Measurements from ENCODE around the gene MCM3AP.
"Not testable (repeated sequence)": the region's sequence is repeated elsewhere in the genome, so short reads cannot be mapped to it uniquely, and the experiment has no call there.

Gene MCM3AP

GRCh38 chr21:46203203-46203600 lies 82.2 kb downstream of the MCM3AP start:
- DNase-seq (ENCODE audit: low read depth) = no peak

GRCh38 chr21:46202592-46203202 lies 82.7 kb downstream of the MCM3AP start:
- DNase-seq (ENCODE audit: low read depth) = no peak

DNA sequence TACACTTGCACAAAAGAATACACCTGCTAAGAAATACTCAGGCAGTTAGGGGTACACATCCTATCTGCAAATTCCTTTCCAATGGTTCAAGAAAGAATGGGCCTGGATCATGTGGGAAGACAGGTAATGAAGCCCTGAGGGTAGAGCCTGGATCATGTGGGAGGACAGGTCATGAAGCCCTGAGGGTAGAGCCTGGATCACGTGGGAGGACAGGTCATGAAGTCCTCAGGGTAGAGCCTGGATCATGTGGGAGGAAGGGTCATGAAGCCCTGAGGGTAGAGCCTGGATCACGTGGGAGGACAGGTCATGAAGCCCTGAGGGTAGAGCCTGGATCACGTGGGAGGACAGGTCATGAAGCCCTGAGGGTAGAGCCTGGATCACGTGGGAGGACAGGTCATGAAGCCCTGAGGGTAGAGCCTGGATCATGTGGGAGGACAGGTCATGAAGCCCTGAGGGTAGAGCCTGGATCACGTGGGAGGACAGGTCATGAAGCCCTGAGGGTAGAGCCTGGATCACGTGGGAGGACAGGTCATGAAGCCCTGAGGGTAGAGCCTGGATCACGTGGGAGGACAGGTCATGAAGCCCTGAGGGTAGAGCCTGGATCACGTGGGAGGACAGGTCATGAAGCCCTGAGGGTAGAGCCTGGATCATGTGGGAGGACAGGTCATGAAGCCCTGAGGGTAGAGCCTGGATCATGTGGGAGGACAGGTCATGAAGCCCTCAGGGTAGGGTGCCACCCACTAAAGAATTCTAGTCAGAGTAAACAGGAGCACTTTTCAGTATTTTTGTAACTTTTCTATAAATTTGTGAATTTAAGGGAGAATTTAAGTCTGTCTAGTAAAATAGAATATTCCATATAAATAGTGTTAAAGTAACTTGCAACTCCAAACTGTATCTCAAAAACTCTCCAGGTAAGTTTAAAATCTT lies 84.3 kb downstream of the MCM3AP start:
- DNase-seq (ENCODE audit: low read depth) = not testable (repeated sequence)

DNA sequence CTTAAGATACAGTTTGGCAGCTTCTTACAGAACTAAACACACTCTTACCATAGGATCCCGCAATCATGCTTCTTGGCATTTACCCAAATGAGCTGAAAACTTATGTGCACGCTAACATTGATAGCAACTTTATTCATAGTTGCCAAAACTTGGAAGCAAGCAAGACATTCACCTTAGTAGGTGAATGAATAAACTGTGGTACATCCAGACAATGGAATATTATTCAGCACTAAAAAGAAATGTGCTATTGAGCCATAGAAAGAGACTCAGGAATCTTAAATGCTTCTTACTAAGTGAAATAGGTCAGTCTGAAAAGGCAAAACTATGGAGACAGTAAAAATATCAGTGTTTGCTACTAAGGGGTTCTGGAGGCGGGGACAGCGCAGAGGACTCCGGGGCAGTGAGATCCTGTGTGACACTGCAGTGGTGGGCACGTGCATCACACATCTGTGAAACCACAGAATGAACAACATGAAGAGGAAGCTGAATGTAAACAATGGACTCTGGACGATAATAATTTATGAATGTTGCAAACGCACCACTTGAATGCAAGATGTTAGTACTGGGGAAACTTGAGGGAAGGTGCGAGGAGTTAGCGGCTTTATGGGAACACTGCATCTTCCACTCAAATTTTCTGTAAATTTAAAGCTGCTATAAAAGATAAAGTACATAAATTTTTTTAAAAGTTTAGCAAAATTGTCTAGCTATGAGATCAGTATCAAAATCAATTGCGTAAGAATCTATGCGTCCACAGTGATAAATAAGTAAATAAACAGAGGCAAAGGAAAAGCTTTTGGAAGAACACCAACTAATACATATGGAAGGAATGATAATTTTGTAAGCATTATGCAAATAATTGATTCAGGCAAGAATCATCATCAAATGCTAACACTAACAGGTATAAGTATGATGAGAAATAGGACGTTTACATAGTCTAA lies 85.7 kb downstream of the MCM3AP start:
- DNase-seq (ENCODE audit: low read depth) = peak; percentile 12

DNA sequence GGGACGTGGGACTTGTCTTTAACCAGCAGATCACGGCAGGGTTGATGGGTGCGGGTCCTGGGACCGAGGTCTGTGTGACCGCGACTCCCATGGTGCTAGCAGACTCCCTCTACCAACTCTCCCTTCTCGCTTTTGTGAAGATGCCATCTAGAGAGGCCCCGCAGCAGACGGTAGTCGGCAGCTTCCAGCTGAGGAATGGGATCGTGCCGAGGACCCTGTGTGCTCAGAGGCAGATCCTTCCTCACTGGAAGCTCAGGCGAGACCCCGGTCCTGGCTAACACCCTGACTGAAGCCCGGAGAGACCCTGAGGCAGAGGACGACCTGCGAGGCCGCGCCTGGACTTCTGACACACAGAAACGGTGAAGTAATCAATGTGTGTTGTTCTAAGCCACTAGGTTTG lies 88.7 kb downstream of the MCM3AP start:
- DNase-seq (ENCODE audit: low read depth) = no peak

- DNase-seq (ENCODE audit: low read depth) = no peak
Observed at GRCh38 chr21:46195595-46196195, 89.7 kb downstream of the MCM3AP start.

DNA sequence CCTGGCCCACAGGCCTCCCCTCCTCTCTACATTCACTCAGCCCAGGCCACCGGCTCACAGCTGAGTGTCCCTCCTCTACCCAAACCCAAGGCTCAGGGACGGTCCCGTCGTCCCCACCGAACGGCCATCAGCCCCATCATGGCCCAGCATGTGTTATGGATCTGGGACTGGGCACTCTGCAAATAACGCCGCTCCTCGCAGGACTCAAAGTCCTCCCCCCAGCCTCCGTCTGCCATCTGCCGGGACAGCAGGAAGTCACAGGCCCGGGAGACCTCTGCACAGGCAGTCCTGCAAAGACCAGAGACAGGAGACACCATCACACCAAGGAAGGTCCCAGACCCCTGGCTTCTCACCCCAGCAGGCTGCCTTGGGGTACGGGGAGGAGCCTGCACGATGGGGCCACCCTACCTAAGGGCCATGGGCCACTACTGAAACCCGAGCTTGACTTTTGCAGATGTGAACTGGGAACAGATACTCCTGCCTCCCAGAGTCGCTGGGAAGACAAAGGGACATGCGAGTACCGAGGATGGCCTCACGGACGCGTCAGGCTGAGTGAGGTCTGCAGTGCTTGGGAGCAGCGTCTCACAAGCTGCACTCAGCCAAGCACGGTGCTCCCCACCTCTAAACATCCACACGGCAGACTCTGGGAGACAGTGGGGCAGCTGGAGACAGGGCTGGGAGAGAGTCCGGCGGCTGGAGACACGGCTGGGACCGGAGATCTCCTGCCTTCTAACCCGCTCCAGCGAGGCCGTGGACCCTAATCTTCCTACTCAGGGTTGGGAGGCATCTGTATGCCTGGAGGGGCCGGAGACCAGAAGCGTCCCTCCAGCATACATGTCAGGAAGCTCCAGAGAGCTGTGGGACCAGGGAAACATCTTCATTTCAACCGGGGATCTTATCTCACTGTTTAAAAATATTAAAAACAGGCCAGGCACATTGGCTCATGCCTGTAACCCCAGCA lies 90.8 kb downstream of the MCM3AP start:
- DNase-seq (ENCODE audit: low read depth) = no peak

- no peak for DNase-seq (ENCODE audit: low read depth)
Observed at GRCh38 chr21:46193829-46194373, 91.5 kb downstream of the MCM3AP start.

- no peak for DNase-seq (ENCODE audit: low read depth)
Observed at GRCh38 chr21:46191686-46192575, 93.5 kb downstream of the MCM3AP start.

- peak; percentile 91 for DNase-seq (ENCODE audit: low read depth)
Observed at GRCh38 chr21:46191257-46191685, 94.1 kb downstream of the MCM3AP start.

- no peak for DNase-seq (ENCODE audit: low read depth)
Observed at GRCh38 chr21:46190491-46191131, 94.8 kb downstream of the MCM3AP start.

DNA sequence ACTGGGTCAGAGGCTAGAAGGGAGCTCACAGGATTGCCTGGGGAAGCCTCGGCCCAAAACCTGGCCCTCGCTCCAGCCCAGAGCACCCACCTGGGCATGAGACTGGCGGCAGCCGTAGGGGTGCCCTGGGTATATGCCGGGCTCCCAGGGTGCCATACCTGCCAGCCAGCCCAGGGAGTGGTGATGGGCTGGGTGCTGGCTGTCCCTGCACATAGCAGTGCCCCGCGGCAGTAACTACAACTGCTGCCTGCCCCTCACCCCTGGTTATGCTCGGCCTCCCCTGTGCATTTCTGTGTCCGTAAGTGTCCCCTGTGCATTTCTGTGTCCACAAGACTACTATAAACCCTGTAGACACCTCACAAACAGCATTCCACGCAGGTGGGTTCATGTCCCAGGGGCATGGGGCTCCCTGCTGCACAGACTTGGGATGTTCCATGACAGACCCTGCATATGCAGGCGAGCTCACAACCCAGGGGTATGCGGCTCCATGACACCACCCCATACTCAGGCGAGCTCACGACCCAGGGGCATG lies 95.4 kb downstream of the MCM3AP start:
- no peak for DNase-seq (ENCODE audit: low read depth)

DNA sequence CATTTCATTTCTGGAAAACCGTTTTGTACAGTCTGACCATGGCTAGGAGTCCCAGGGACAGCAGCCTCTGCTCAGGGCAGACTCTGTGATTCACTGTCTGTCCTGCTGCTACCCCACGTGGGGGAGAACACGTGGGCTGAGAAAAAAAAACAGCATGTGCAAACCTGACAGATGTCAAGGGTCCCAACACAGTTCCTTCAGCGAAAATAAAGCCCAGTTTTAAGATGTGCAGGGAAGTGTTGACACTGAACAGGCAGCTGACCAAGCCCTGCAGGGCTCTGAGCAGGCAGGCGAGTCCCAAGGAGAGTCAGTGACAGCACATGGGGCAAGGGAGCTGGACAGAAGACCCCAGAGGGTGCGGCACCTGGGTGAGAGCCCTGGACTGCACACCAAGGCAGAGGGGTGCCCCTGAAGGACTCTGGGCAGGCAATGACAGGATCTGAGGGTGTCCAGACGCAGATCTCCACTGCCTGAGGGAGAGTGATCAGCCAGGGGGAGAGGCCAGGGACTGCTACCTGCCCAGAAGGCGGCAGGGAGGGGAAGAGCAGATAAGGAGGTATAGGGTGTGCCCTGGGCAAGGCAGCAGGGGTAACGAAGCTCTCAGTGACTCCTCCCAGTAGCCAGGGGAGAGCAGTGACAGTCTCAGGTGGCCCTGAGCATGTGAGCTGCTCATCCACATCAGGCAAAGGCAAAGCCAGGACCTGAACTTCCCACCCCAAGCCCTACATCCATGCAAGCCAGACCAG lies 96.0 kb downstream of the MCM3AP start:
- DNase-seq (ENCODE audit: low read depth) = peak; percentile 79

GRCh38 chr21:46188226-46189212 lies 96.9 kb downstream of the MCM3AP start:
- peak; percentile 46 for DNase-seq (ENCODE audit: low read depth)

- no peak for DNase-seq (ENCODE audit: low read depth)
Observed at GRCh38 chr21:46187814-46188213, 97.6 kb downstream of the MCM3AP start.

DNA sequence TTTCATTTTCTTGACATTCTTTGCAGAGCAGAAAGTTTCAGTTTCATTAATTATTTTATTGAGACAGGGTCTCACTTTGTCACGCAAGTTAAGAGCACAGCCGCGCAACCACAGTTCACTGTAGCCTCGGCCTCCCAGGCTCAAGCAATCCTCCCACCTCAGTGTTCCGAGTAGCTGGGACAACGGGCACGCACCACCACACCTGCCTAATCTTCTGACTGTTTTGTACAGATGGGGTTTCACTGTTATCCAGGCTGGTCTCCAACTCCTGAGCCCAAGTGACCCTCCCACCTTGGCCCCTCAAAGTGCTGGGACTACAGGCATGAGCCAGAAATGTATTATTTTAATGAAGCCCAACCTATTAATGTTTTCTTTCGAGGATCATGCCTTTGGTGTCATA lies 98.2 kb downstream of the MCM3AP start:
- DNase-seq (ENCODE audit: low read depth) = no peak

GRCh38 chr21:46185716-46186115 lies 99.7 kb downstream of the MCM3AP start:
- no peak for DNase-seq (ENCODE audit: low read depth)
